CD8-positive, alpha-beta memory T cell (primary cell): ENCODE data around the gene GABRA6. TPM values are rescaled to one million over a fixed set of nuclear protein-coding genes. Genes with fewer than 3 reads are reported as not detected.

Experiments used
- CTCF ChIA-PET: fragments of 350-600 bp; sonication (Branson Sonifier 250); formaldehyde crosslinking; loops from one replicate; lab custom pipeline; 2021; ENCODE audit warnings: antibody characterized with exemption; lab: Charles Lee
- POLR2A ChIA-PET: fragments of 350-600 bp; sonication (Branson Sonifier 250); formaldehyde crosslinking; loops from one replicate; lab custom pipeline; 2021; ENCODE audit warnings: antibody characterized with exemption; lab: Charles Lee
- DNase-seq, 5 donors: peaks; one replicate each; pipeline versions ENCODE4 v3.0.0 to v3.0.0-alpha.2; 2020 to 2022; ENCODE audit warnings: mixed read lengths in 1 of 5
- H3K27ac ChIP-seq: one replicate; pipeline ENCODE4 v1.7.0; 2013; ENCODE audit warnings: low read depth, mild to moderate bottlenecking, low read length, moderate library complexity
- H3K27me3 ChIP-seq: 2 replicates; pipeline ENCODE4 v1.7.0; 2013; ENCODE audit warnings: low read length, mild to moderate bottlenecking; ENCODE audit not compliant: insufficient read depth, poor library complexity, severe bottlenecking
- H3K36me3 ChIP-seq: 2 replicates; pipeline ENCODE4 v1.7.0; 2013; ENCODE audit warnings: mild to moderate bottlenecking, low read length, moderate library complexity; ENCODE audit not compliant: insufficient read depth
- H3K4me1 ChIP-seq: 2 replicates; pipeline ENCODE4 v1.7.0; 2013; ENCODE audit warnings: mild to moderate bottlenecking, low read length, moderate library complexity; ENCODE audit not compliant: insufficient read depth
- H3K4me3 ChIP-seq: 2 replicates; pipeline ENCODE4 v1.7.0; 2013; ENCODE audit warnings: mild to moderate bottlenecking, low read length
- H3K9me3 ChIP-seq: 2 replicates; pipeline ENCODE4 v1.7.0; 2013; ENCODE audit warnings: mild to moderate bottlenecking, low read length
- H3K27ac Mint-ChIP-seq, 8 donors: one replicate each; pipeline ENCODE4 v1.8.0; 2020 to 2021; ENCODE audit warnings: mixed read lengths in 8 of 8, mild to moderate bottlenecking in 6 of 8, inconsistent platforms in 3 of 8, moderate library complexity in 3 of 8
- H3K27me3 Mint-ChIP-seq, 2 donors: one replicate each; pipeline ENCODE4 v1.8.0; 2020 to 2021; ENCODE audit warnings: mixed read lengths in 2 of 2, mild to moderate bottlenecking in 1 of 2, moderate library complexity in 1 of 2
- H3K36me3 Mint-ChIP-seq, 3 donors: one replicate each; pipeline ENCODE4 v1.8.0; 2020 to 2021; ENCODE audit warnings: mixed read lengths in 3 of 3, inconsistent platforms in 1 of 3, mild to moderate bottlenecking in 1 of 3
- H3K4me1 Mint-ChIP-seq, 3 donors: one replicate each; pipeline ENCODE4 v1.8.0; 2020 to 2021; ENCODE audit warnings: mixed read lengths in 3 of 3, inconsistent platforms in 1 of 3, mild to moderate bottlenecking in 1 of 3
- H3K4me3 Mint-ChIP-seq, 7 donors: one replicate each; pipeline ENCODE4 v1.8.0; 2020 to 2021; ENCODE audit warnings: mixed read lengths in 7 of 7, mild to moderate bottlenecking in 6 of 7, moderate library complexity in 4 of 7, inconsistent platforms in 2 of 7
- H3K9me3 Mint-ChIP-seq, 5 donors: one replicate each; pipeline ENCODE4 v1.8.0; 2020 to 2022; ENCODE audit warnings: mixed read lengths in 5 of 5, mild to moderate bottlenecking in 3 of 5, moderate library complexity in 2 of 5, inconsistent platforms in 1 of 5
- polyA plus RNA-seq: library from polyadenylated mRNA; unstranded; fragments of 300-500 nt; fragmentation: Illumina TruSeq; gene quantifications from one replicate; pipeline ENCODE4 v1.2.3, GENCODE V29; 2021
- total RNA-seq, 2 experiments: library from RNA; stranded (reverse); gene quantifications; one replicate each; pipeline ENCODE4 v1.2.3, GENCODE V29; 2021

Gene GABRA6
- total and polyA plus RNA-seq, 3 experiments from 2014 or later, result not detected

GRCh38 chr5:161719157-161719556 lies 33.6 kb downstream of the GABRA6 start:
- DNase-seq, result no peak
- Mint-ChIP-seq H3K9me3 (peaks cover 2 to 14% (median 2%) of the 10 kb centered on the region in 5 donors), H3K4me1 (no peaks in the 10 kb centered on the region), H3K27me3 (no peaks in the 10 kb centered on the region), H3K36me3 (no peaks in the 10 kb centered on the region), H3K27ac (no peak overlapping the region), H3K4me3 (no peak overlapping the region)
- Histone ChIP-seq H3K27ac (no peak overlapping the region), H3K4me1 (no peaks in the 10 kb centered on the region), H3K27me3 (no peaks in the 10 kb centered on the region), H3K4me3 (no peak overlapping the region), H3K9me3 (no peaks in the 10 kb centered on the region), H3K36me3 (no peaks in the 10 kb centered on the region)
- ChIA-PET CTCF (no interaction called here), POLR2A (no interaction called here)

DNA sequence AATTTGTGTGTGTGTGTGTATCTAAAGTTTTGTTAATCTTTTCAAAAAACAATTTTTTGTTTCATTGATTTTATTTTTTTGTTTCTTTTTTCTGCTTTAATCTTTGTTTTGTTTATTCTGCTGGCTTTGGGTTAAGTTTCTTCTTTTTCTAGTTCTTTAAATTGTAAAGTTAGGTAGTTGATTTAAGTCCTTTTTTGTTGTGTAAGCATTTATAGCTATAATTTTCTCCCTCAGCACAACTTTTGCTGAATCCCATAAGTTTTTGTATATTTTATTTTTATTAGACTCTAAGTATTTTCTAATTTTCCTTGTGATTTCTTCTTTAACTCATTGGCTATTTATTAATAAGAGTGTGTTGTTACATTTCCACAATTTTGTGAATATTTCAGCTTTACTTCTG lies 34.9 kb downstream of the GABRA6 start:
- Histone ChIP-seq H3K27me3 (no peaks in the 10 kb centered on the region), H3K36me3 (no peaks in the 10 kb centered on the region), H3K4me1 (no peaks in the 10 kb centered on the region), H3K9me3 (no peaks in the 10 kb centered on the region), H3K4me3 (no peak overlapping the region), H3K27ac (no peak overlapping the region)
- Mint-ChIP-seq H3K9me3 (peaks cover 2 to 13% (median 5%) of the 10 kb centered on the region in 5 donors), H3K4me3 (no peak overlapping the region), H3K36me3 (no peaks in the 10 kb centered on the region), H3K4me1 (no peaks in the 10 kb centered on the region), H3K27me3 (no peaks in the 10 kb centered on the region), H3K27ac (no peak overlapping the region)
- ChIA-PET POLR2A (no interaction called here), CTCF (no interaction called here)
- DNase-seq, result no peak

GRCh38 chr5:161734741-161735140 lies 49.2 kb downstream of the GABRA6 start:
- H3K4me3 ChIP-seq, result no peak overlapping the region
- H3K4me1 Mint-ChIP-seq, result no peaks in the 10 kb centered on the region
- H3K27ac ChIP-seq, result no peak overlapping the region
- POLR2A ChIA-PET, result no interaction called here
- no peak overlapping the region for H3K27ac Mint-ChIP-seq
- H3K27me3 ChIP-seq, result no peaks in the 10 kb centered on the region
- no peaks in the 10 kb centered on the region for H3K9me3 ChIP-seq
- H3K4me3 Mint-ChIP-seq, result no peak overlapping the region
- H3K36me3 Mint-ChIP-seq, result no peaks in the 10 kb centered on the region
- no peaks in the 10 kb centered on the region for H3K4me1 ChIP-seq
- CTCF ChIA-PET, result no interaction called here
- H3K36me3 ChIP-seq, result no peaks in the 10 kb centered on the region
- no peak for DNase-seq
- H3K27me3 Mint-ChIP-seq, result no peaks in the 10 kb centered on the region
- peaks cover 6 to 31% (median 8%) of the 10 kb centered on the region in 5 donors for H3K9me3 Mint-ChIP-seq

- Histone ChIP-seq H3K27ac (no peak overlapping the region), H3K4me1 (no peaks in the 10 kb centered on the region), H3K27me3 (no peaks in the 10 kb centered on the region), H3K36me3 (no peaks in the 10 kb centered on the region), H3K4me3 (no peak overlapping the region), H3K9me3 (no peaks in the 10 kb centered on the region)
- Mint-ChIP-seq H3K27me3 (no peaks in the 10 kb centered on the region), H3K4me3 (no peak overlapping the region), H3K27ac (no peak overlapping the region), H3K36me3 (no peaks in the 10 kb centered on the region), H3K4me1 (no peaks in the 10 kb centered on the region), H3K9me3 (peaks cover 0 to 39% (median 4%) of the 10 kb centered on the region in 5 donors)
- ChIA-PET CTCF (no interaction called here), POLR2A (no interaction called here)
- DNase-seq, result no peak
These were observed 54.9 kb downstream of the GABRA6 start for GRCh38 chr5:161740433-161740832.

DNA sequence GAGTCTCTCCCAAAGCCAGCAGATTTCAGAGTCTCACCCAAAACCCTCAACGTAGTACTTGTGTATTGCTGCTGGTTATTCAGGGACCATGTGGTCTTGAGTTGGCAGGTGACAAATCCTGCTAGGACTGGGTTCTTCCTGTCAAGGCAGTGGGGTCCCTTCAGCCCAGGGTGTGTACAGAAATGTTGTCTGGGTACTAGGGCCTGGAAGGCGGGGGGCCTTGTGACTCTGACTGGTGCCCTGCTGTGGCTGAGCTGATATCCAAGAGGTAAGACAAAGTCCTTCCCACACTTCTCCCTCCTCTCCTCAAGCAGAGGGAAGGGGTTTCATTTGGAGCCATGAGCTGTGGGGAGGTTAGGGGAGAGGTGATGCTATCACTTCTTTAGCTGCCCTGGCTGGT lies 58.8 kb downstream of the GABRA6 start:
- Histone ChIP-seq H3K4me3 (no peak overlapping the region), H3K36me3 (no peaks in the 10 kb centered on the region), H3K27me3 (no peaks in the 10 kb centered on the region), H3K4me1 (no peaks in the 10 kb centered on the region), H3K27ac (no peak overlapping the region), H3K9me3 (no peaks in the 10 kb centered on the region)
- Mint-ChIP-seq H3K4me3 (no peak overlapping the region), H3K4me1 (no peaks in the 10 kb centered on the region), H3K27ac (no peak overlapping the region), H3K36me3 (no peaks in the 10 kb centered on the region), H3K27me3 (no peaks in the 10 kb centered on the region), H3K9me3 (peaks cover 0 to 30% (median 4%) of the 10 kb centered on the region in 5 donors)
- CTCF ChIA-PET, result no interaction called here
- POLR2A ChIA-PET, result no interaction called here
- DNase-seq, result no peak

- DNase-seq, result no peak
- Histone ChIP-seq H3K4me1 (no peaks in the 10 kb centered on the region), H3K36me3 (no peaks in the 10 kb centered on the region), H3K27ac (no peak overlapping the region), H3K27me3 (no peaks in the 10 kb centered on the region), H3K4me3 (no peak overlapping the region), H3K9me3 (no peaks in the 10 kb centered on the region)
- ChIA-PET POLR2A (no interaction called here), CTCF (no interaction called here)
- Mint-ChIP-seq H3K27me3 (no peaks in the 10 kb centered on the region), H3K4me3 (no peak overlapping the region), H3K36me3 (no peaks in the 10 kb centered on the region), H3K27ac (no peak overlapping the region), H3K9me3 (peaks cover 0 to 20% (median 2%) of the 10 kb centered on the region in 5 donors), H3K4me1 (no peaks in the 10 kb centered on the region)
These were observed 59.9 kb downstream of the GABRA6 start for GRCh38 chr5:161745392-161745791.

- no peak for DNase-seq
- H3K4me3 Mint-ChIP-seq, result no peak overlapping the region
- H3K36me3 ChIP-seq, result no peaks in the 10 kb centered on the region
- H3K27ac ChIP-seq, result no peak overlapping the region
- no peaks in the 10 kb centered on the region for H3K4me1 Mint-ChIP-seq
- no peak overlapping the region for H3K27ac Mint-ChIP-seq
- ChIA-PET POLR2A (no interaction called here), CTCF (no interaction called here)
- peaks cover 4 to 19% (median 13%) of the 10 kb centered on the region in 5 donors for H3K9me3 Mint-ChIP-seq
- no peaks in the 10 kb centered on the region for H3K9me3 ChIP-seq
- H3K4me1 ChIP-seq, result no peaks in the 10 kb centered on the region
- H3K27me3 Mint-ChIP-seq, result no peaks in the 10 kb centered on the region
- H3K27me3 ChIP-seq, result no peaks in the 10 kb centered on the region
- no peak overlapping the region for H3K4me3 ChIP-seq
- no peaks in the 10 kb centered on the region for H3K36me3 Mint-ChIP-seq
These were observed 65.7 kb downstream of the GABRA6 start for GRCh38 chr5:161751265-161751664.
